SK-N-MC (cell line): ENCODE measurements around the gene NPLOC4.

ENCODE experiments used
- EZH2 ChIP-seq: fragments of 200-600 bp; sonication (generic); IDR thresholded peaks from one replicate; pipeline ENCODE4 v1.6.1; 2017; ENCODE audit warnings: antibody characterized with exemption
- FOXP2 ChIP-seq: optimal IDR thresholded peaks from 2 replicates; pipeline ENCODE3; 2011; ENCODE audit warnings: mild to moderate bottlenecking, moderate library complexity; ENCODE audit not compliant: insufficient read depth; ENCODE audit errors: extremely low read length, control extremely low read depth
- POLR2AphosphoS5 ChIP-seq: IDR thresholded peaks from 2 replicates; pipeline ENCODE4 v1.6.1; 2012; ENCODE audit warnings: mild to moderate bottlenecking, low read depth, low read length, borderline replicate concordance

DNA sequence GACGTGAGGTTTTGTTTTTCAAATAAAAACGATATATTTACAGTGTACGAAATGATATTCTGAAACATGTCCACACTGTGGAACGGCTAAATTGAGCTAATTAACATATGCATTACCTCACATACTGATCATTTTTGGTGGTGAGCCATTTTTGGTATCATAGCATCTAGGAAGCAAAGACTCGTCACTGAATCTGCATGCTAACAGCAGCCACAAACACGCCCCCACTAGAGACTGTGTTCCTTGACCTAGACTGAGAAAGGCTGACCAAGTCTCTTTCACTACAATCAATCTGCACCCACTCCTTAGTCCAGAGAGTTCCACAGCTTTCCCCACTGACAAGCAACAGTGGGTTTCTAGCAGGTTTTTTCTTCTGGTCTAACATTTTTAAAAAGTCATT lies 29.5 kb downstream of the NPLOC4 start:
- TF ChIP-seq POLR2AphosphoS5 (no peak), EZH2 (no peak), FOXP2 (no peak)
